LNCaP clone FGC (cell line): ENCODE measurements around the gene SCAMP4.

Source experiments
- DNase-seq: peaks from one replicate; pipeline ENCODE4 v3.0.0-alpha.2; 2011; ENCODE audit warnings: low read depth
- H3K4me3 ChIP-seq: 2 replicates; pipeline ENCODE4 v1.5.1; 2011; ENCODE audit warnings: mild to moderate bottlenecking, low read depth, low read length, control low read depth
- CTCF ChIP-seq: IDR thresholded peaks from 2 replicates; pipeline ENCODE4 v1.5.1; 2012; ENCODE audit warnings: mild to moderate bottlenecking; ENCODE audit not compliant: control insufficient read depth, insufficient read depth; ENCODE audit errors: extremely low read depth

The SCAMP4 gene

GRCh38 chr19:1944916-1945561, 39.8 kb downstream of the SCAMP4 start:
- no peak for DNase-seq
- no peak overlapping the region for H3K4me3 ChIP-seq
- no peak for TF ChIP-seq CTCF

- no peak overlapping the region for H3K4me3 ChIP-seq
- peak; percentile 52 for TF ChIP-seq CTCF
- DNase-seq: no peak
Observed at GRCh38 chr19:1945899-1946298, 40.7 kb downstream of the SCAMP4 start.

GRCh38 chr19:1947651-1948209, 42.5 kb downstream of the SCAMP4 start:
- no peak for TF ChIP-seq CTCF
- no peak overlapping the region for H3K4me3 ChIP-seq
- no peak for DNase-seq

- DNase-seq: no peak
- TF ChIP-seq CTCF: no peak
- H3K4me3 ChIP-seq: no peak overlapping the region
Observed at GRCh38 chr19:1949304-1950101, 44.3 kb downstream of the SCAMP4 start.

- DNase-seq: no peak
- TF ChIP-seq CTCF: no peak
- H3K4me3 ChIP-seq: no peak overlapping the region
Observed at GRCh38 chr19:1950640-1951039, 45.4 kb downstream of the SCAMP4 start.

- no peak overlapping the region for H3K4me3 ChIP-seq
- no peak for DNase-seq
- no peak for TF ChIP-seq CTCF
Observed at GRCh38 chr19:1952635-1953034, 47.4 kb downstream of the SCAMP4 start.
